HL-60 (cell line): Measurements from ENCODE around the gene JPH3.

Source experiments
- CTCF ChIP-seq: IDR thresholded peaks from one replicate; pipeline ENCODE4 v1.5.1; 2011; ENCODE audit warnings: low read length, control low read depth, inconsistent platforms; ENCODE audit not compliant: insufficient read depth
- GABPA ChIP-seq: IDR thresholded peaks from 2 replicates; pipeline ENCODE4 v1.6.1; 2012; ENCODE audit warnings: low read depth
- POLR2AphosphoS5 ChIP-seq: IDR thresholded peaks from 2 replicates; pipeline ENCODE4 v1.6.1; 2012; ENCODE audit warnings: low read depth
- REST ChIP-seq: IDR thresholded peaks from 2 replicates; pipeline ENCODE4 v1.6.1; 2012; ENCODE audit warnings: low read depth; ENCODE audit not compliant: insufficient replicate concordance

DNA sequence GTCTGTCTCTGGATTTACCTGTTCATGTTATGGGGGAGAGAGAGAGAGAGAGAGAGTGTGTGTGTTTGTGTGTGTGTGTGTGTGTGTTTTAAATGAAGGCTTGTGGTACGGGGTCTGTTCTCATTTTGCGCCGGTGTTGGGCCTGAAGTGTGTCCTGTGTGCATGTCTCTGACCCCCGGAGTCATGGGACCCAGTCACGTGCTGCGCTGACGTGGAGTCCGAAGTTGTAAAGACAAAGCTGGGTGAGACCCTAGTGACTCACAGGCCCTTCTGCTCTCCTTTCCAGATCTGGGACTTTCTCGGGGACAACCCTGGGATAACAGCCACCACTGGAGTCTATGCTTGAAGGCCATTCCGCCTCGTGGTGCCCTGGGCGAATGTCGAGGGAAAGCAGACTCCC lies 35.0 kb downstream of the JPH3 start:
- TF ChIP-seq CTCF (no peak), POLR2AphosphoS5 (no peak), REST (no peak), GABPA (no peak)
